Upper lobe of left lung (tissue), 4 donors: ENCODE data around the gene PARD6A.

Experiments
- EP300 ChIP-seq, 4 donors: sonication (generic); formaldehyde crosslinking; IDR thresholded peaks; one replicate each; pipeline ENCODE4 v1.5.1; 2017; ENCODE audit warnings: antibody characterized with exemption in 4 of 4, control low read depth in 2 of 4
- POLR2A ChIP-seq, 4 donors: fragments of 450-650 bp; IDR thresholded peaks; one replicate each; pipeline ENCODE4 v1.5.1; 2016 to 2017; ENCODE audit warnings: antibody characterized with exemption in 4 of 4, mild to moderate bottlenecking in 2 of 4
- POLR2AphosphoS5 ChIP-seq, 2 donors: sonication (generic); formaldehyde crosslinking; IDR thresholded peaks; one replicate each; pipeline ENCODE4 v1.5.1; 2017; ENCODE audit warnings: antibody characterized with exemption in 2 of 2
- TF ChIP-seq, protein P1 (sequence below), 6 experiments: fragments of 450-650 bp in 4 of 6; fragments of 200-600 bp in 2 of 6; sonication (generic) in 2 of 6; IDR thresholded peaks; one replicate each; pipeline ENCODE4 v1.5.1; 2016 to 2019; ENCODE audit warnings: antibody characterized with exemption in 6 of 6

DNA sequence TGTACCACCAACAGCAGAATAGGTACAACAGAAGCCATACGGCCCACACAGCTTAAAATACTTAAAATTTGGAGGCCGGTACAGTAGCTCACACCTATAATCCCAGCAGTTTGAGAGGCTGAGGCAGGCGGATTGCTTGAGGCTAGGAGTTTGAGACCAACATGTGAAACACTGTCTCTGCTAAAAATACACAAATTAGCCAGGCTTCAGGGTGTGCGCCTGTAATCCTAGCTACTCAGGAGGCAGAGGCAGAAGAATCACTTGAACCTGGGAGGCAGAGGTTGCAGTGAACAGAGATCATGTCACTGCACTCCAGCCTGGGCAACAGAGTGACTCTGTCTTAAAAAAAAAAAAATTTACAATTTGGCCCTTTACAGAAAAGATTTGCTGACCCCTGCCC, 41.4 kb downstream of the PARD6A start:
- TF ChIP-seq EP300 (IDR thresholded peaks at IDR 0.05) (no peak), POLR2A (IDR thresholded peaks at IDR 0.05) (no peak), POLR2AphosphoS5 (IDR thresholded peaks at IDR 0.05) (no peak)
- TF ChIP-seq, protein P1, sequence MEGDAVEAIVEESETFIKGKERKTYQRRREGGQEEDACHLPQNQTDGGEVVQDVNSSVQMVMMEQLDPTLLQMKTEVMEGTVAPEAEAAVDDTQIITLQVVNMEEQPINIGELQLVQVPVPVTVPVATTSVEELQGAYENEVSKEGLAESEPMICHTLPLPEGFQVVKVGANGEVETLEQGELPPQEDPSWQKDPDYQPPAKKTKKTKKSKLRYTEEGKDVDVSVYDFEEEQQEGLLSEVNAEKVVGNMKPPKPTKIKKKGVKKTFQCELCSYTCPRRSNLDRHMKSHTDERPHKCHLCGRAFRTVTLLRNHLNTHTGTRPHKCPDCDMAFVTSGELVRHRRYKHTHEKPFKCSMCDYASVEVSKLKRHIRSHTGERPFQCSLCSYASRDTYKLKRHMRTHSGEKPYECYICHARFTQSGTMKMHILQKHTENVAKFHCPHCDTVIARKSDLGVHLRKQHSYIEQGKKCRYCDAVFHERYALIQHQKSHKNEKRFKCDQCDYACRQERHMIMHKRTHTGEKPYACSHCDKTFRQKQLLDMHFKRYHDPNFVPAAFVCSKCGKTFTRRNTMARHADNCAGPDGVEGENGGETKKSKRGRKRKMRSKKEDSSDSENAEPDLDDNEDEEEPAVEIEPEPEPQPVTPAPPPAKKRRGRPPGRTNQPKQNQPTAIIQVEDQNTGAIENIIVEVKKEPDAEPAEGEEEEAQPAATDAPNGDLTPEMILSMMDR (IDR thresholded peaks at IDR 0.05) = no peak
